HepG2 (cell line): ENCODE results near the gene ANGPTL7. TPM values are rescaled to one million over a fixed set of nuclear protein-coding genes. Genes with fewer than 3 reads are reported as not detected.

Experiments used
- ATAC-seq: fragments of 200-7000 bp; cut with Tn5 transposase; 3 replicates; pipeline ENCODE4 v1.9.1; 2020; ENCODE audit warnings: mild to moderate bottlenecking, moderate library complexity
- BruUV-seq: library from RNA; stranded (reverse); fragments of 400-500 nt; replicated peaks from 2 replicates; lab custom pipeline; 2021; lab: Mats Ljungman, UMichigan
- CTCF ChIA-PET: fragments of 300-600 bp; formaldehyde crosslinking; extraction: SDS; loops from one replicate; lab custom pipeline; 2021; ENCODE audit warnings: low total read pairs, inconsistent platforms, low intra/inter-chr PET ratio; lab: Yijun Ruan, JAX
- POLR2A ChIA-PET: fragments of 350-600 bp; sonication (Branson Sonifier 250); formaldehyde crosslinking; loops from one replicate; lab custom pipeline; 2020; ENCODE audit warnings: antibody characterized with exemption, inconsistent platforms; lab: Yijun Ruan, JAX
- DNase-seq: peaks from one replicate; pipeline ENCODE4 v3.0.0-alpha.2; 2015; ENCODE audit warnings: low spot score
- FAIRE-seq: peaks from 3 replicates; lab custom pipeline; 2011; peaks lifted over from hg19 to GRCh38; lab: Jason Lieb, UNC
- H2AFZ ChIP-seq: one replicate; pipeline ENCODE4 v1.6.1; 2011; ENCODE audit warnings: low read length, inconsistent platforms
- H3K27ac ChIP-seq: fragments of 300-600 bp; 3 replicates; pipeline ENCODE4 v1.8.0; 2011; ENCODE audit warnings: mixed run types, mild to moderate bottlenecking, mixed read lengths, low read length, inconsistent platforms; ENCODE audit not compliant: insufficient read depth; ENCODE audit errors: extremely low read length
- H3K27me3 ChIP-seq, 2 experiments: fragments of 200-600 bp in 1 of 2; 2 replicates in 1 of 2; 3 replicates in 1 of 2; pipeline versions ENCODE4 v1.6.0 to v1.8.0; 2011; ENCODE audit warnings: low read length in 2 of 2, mild to moderate bottlenecking in 2 of 2, moderate library complexity in 2 of 2, inconsistent platforms in 1 of 2; ENCODE audit not compliant: insufficient read depth in 2 of 2, control insufficient read depth in 1 of 2
- H3K36me3 ChIP-seq, 2 experiments: fragments of 200-600 bp in 1 of 2; replicated peaks in 1 of 2; 2 replicates in 1 of 2; 3 replicates in 1 of 2; pipeline versions ENCODE4 v1.5.1 to v1.8.0; 2011; ENCODE audit warnings: low read length in 2 of 2, inconsistent platforms in 1 of 2; ENCODE audit not compliant: insufficient read depth in 2 of 2, control insufficient read depth in 1 of 2
- H3K4me1 ChIP-seq: 2 replicates; pipeline ENCODE4 v1.5.1; 2012; ENCODE audit warnings: low read length, inconsistent platforms; ENCODE audit not compliant: insufficient read depth
- H3K4me2 ChIP-seq: 2 replicates; pipeline ENCODE4 v1.6.0; 2011; ENCODE audit warnings: low read depth, low read length, inconsistent platforms
- H3K4me3 ChIP-seq, 3 experiments: fragments of 200-600 bp in 1 of 3; sonication (generic), shearing (Covaris generic) in 1 of 3; replicated peaks in 1 of 3; 2 replicates each; pipeline ENCODE4 v1.5.1; 2011 to 2016; ENCODE audit warnings: low read length in 3 of 3, inconsistent platforms in 2 of 3, low read depth in 2 of 3, mild to moderate bottlenecking in 2 of 3, control low read depth in 1 of 3, mixed read lengths in 1 of 3; ENCODE audit not compliant: insufficient read depth in 1 of 3
- H3K79me2 ChIP-seq: one replicate; pipeline ENCODE4 v1.6.1; 2011; ENCODE audit warnings: low read length, inconsistent platforms; ENCODE audit not compliant: insufficient read depth
- H3K9ac ChIP-seq: 2 replicates; pipeline ENCODE4 v1.6.0; 2011; ENCODE audit warnings: mild to moderate bottlenecking, low read depth, low read length, inconsistent platforms; ENCODE audit not compliant: insufficient read depth
- H3K9me3 ChIP-seq: 2 replicates; pipeline ENCODE4 v1.5.1; 2012; ENCODE audit warnings: mild to moderate bottlenecking, low read length
- H4K20me1 ChIP-seq: 2 replicates; pipeline ENCODE4 v1.6.0; 2011; ENCODE audit warnings: inconsistent platforms, mild to moderate bottlenecking, low read length, moderate library complexity; ENCODE audit not compliant: insufficient read depth
- CREM ChIP-seq, 2 experiments: sonication (generic) in 1 of 2; formaldehyde crosslinking in 1 of 2; IDR thresholded peaks; 2 replicates each; pipeline versions ENCODE4 v1.4.0 to v1.6.1; 2016 to 2020; ENCODE audit warnings: antibody characterized with exemption in 1 of 2, mild to moderate bottlenecking in 1 of 2, missing genetic modification reagents in 1 of 2
- DPF2 ChIP-seq: sonication (generic); formaldehyde crosslinking; IDR thresholded peaks from 2 replicates; pipeline ENCODE4 v1.4.0; 2020; ENCODE audit warnings: mild to moderate bottlenecking, low read depth, missing genetic modification reagents, borderline replicate concordance
- ISX ChIP-seq: sonication (generic); formaldehyde crosslinking; conservative IDR thresholded peaks from 2 replicates; pipeline ENCODE4 v1.5.0; 2020; ENCODE audit warnings: missing genetic modification reagents
- NFKBIZ ChIP-seq: IDR thresholded peaks from 2 replicates; pipeline ENCODE4 v1.6.1; 2018; ENCODE audit warnings: missing genetic modification reagents, missing compliant biosample characterization
- RARA ChIP-seq: IDR thresholded peaks from 2 replicates; pipeline ENCODE4 v1.6.1; 2016; ENCODE audit warnings: missing genetic modification reagents, missing compliant biosample characterization
- SKI ChIP-seq: fragments of 450-650 bp; IDR thresholded peaks from one replicate; pipeline ENCODE4 v1.6.1; 2018; ENCODE audit warnings: mild to moderate bottlenecking; ENCODE audit not compliant: partially characterized antibody
- XRCC5 ChIP-seq: fragments of 200-400 bp; formaldehyde crosslinking; optimal IDR thresholded peaks from 2 replicates; pipeline ENCODE3; 2017; ENCODE audit warnings: mild to moderate bottlenecking, low read length
- ZKSCAN5 ChIP-seq: sonication (generic); formaldehyde crosslinking; IDR thresholded peaks from 2 replicates; pipeline ENCODE4 v1.5.1; 2020; ENCODE audit warnings: mild to moderate bottlenecking, missing genetic modification reagents
- ZMYM3 ChIP-seq: sonication (generic); formaldehyde crosslinking; IDR thresholded peaks from 2 replicates; pipeline ENCODE4 v1.5.1; 2020; ENCODE audit warnings: mild to moderate bottlenecking, missing genetic modification reagents
- ZNF337 ChIP-seq: sonication (generic); formaldehyde crosslinking; IDR thresholded peaks from 2 replicates; pipeline ENCODE4 v1.5.1; 2020; ENCODE audit warnings: missing genetic modification reagents, low read depth, mild to moderate bottlenecking, borderline replicate concordance
- ZNF354B ChIP-seq: sonication (generic); formaldehyde crosslinking; IDR thresholded peaks from 2 replicates; pipeline ENCODE4 v1.8.0; 2022; ENCODE audit warnings: mild to moderate bottlenecking, missing genetic modification reagents
- ZNF713 ChIP-seq: sonication (generic); formaldehyde crosslinking; IDR thresholded peaks from 2 replicates; pipeline ENCODE4 v1.4.0; 2020; ENCODE audit warnings: mild to moderate bottlenecking, missing genetic modification reagents
- ZNF788 ChIP-seq: sonication (generic); formaldehyde crosslinking; IDR thresholded peaks from 2 replicates; pipeline ENCODE4 v1.5.0; 2020; ENCODE audit warnings: mild to moderate bottlenecking, missing genetic modification reagents, borderline replicate concordance
- ZSCAN21 ChIP-seq: sonication (generic); formaldehyde crosslinking; IDR thresholded peaks from 2 replicates; pipeline ENCODE4 v1.8.0; 2022; ENCODE audit warnings: mild to moderate bottlenecking, missing genetic modification reagents, moderate library complexity, borderline replicate concordance
- ZZZ3 ChIP-seq: sonication (generic); formaldehyde crosslinking; IDR thresholded peaks from 2 replicates; pipeline ENCODE4 v1.4.0; 2020; ENCODE audit warnings: missing genetic modification reagents, mild to moderate bottlenecking, borderline replicate concordance
- WGBS: methylation state at CpG from one replicate; pipeline ENCODE4 v1.1.6; 2017; ENCODE audit warnings: low lambda C conversion rate; 5-methylcytosine and 5-hydroxymethylcytosine counted together
- in situ Hi-C: cut with HindIII; loops from 2 replicates; pipeline ENCODE4 v1.10.0; 2017; ENCODE audit warnings: low pct_unique_long_range_greater_than_20kb; ENCODE audit not compliant: extremely low pct_ligation_motif_present
- intact Hi-C: fragments of 100-400 bp; cut with micrococcal nuclease; formaldehyde crosslinking; loops from one replicate; pipeline ENCODE4 v1.10.0; 2022; ENCODE audit not compliant: unreplicated experiment
- polyA plus RNA-seq, 8 experiments: library from polyadenylated mRNA; depleted of rRNA in 3 of 8; stranded (reverse) in 7 of 8; unstranded in 1 of 8; fragments of >200 nt; fragmentation: Illumina TruSeq in 4 of 8; extraction: Trizol in 4 of 8; gene quantifications; 2 replicates each; pipeline versions ENCODE4 v1.2.1 to v1.2.3, GENCODE V29; 2011 to 2016; ENCODE audit warnings: low read depth in 4 of 8, missing spikeins in 1 of 8, mixed read lengths in 1 of 8; ENCODE audit not compliant: insufficient read depth in 1 of 8
- total RNA-seq, 5 experiments: library from RNA; depleted of rRNA; stranded (reverse); fragments of >200 nt; fragmentation: Illumina TruSeq; extraction: Trizol; gene quantifications; 2 replicates each; pipeline ENCODE4 v1.2.3, GENCODE V29; 2016; ENCODE audit warnings: low read depth in 1 of 5
- TF ChIP-seq, protein P1 (sequence below): sonication (generic); formaldehyde crosslinking; IDR thresholded peaks from 2 replicates; pipeline ENCODE4 v1.8.1; 2023; ENCODE audit warnings: missing genetic modification reagents, mild to moderate bottlenecking, borderline replicate concordance
- TF ChIP-seq, protein P2 (sequence below): sonication (generic); formaldehyde crosslinking; IDR thresholded peaks from 2 replicates; pipeline ENCODE4 v1.5.1; 2020; ENCODE audit warnings: mild to moderate bottlenecking, missing genetic modification reagents, moderate library complexity
- TF ChIP-seq, protein P3 (sequence below): sonication (generic); formaldehyde crosslinking; IDR thresholded peaks from 2 replicates; pipeline ENCODE4 v1.5.0; 2020; ENCODE audit warnings: missing genetic modification reagents

The ANGPTL7 gene
- total and polyA plus RNA-seq, 2 of the 13 experiments (the other 11 are each of a cell fraction or from before 2014, with no cell fraction given), result not detected

DNA sequence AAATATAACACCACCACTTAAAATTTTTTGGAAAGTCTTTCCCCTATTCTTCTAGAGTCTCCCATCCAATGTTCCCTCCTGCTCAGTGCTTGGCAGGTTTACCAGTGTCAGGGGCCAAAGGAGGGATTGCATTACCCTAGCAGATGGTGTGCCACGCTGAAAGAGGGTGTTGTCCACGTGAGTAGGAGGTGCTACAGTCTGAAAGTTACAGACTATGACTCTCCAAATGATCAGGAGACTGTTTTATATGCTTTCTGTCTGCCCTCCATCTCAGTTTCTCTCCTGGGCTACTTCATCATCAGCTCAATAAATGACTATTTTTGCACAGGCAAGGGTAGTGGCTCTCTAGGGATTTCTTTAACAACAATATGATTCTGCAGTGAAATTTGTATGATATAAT lies 31.3 kb upstream of the ANGPTL7 start (continued):
- no peak for TF ChIP-seq ZMYM3
- no peak for TF ChIP-seq NFKBIZ (CRISPR knock-in tag)
- TF ChIP-seq SKI, result no peak
- TF ChIP-seq RARA, result no peak
- no peak for TF ChIP-seq DPF2 (CRISPR knock-in tag)
- no peak for TF ChIP-seq ZZZ3 (CRISPR knock-in tag)

DNA sequence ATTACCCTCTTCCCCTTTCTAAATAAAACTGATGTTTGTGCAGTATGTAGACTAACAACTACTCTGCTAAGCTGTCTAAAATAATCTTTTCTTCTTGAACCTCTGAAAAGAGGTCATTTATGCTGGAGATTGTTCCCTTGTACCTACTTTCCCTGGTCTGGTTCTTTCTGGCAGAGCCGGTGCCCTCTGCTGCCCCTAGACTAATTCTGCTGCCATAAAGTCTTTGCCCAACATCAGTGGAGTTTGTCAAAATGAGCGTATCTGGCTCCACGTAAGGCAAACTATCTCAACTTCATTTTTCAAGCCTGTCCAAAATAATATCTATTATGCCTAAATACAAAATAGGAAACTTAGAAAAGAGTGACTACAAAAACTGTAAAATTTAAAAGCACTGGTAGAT lies 30.9 kb upstream of the ANGPTL7 start:
- in situ Hi-C loops (no loop called here), intact Hi-C loops (no loop called here)
- ATAC-seq, result no peak
- ChIA-PET CTCF (no interaction called here), POLR2A (no interaction called here)
- H4K20me1 ChIP-seq, result no peaks in the 10 kb centered on the region
- H3K9ac ChIP-seq, result no peak overlapping the region
- BruUV-seq, result no TSS peak
- no peak overlapping the region for H3K4me3 ChIP-seq
- no peaks in the 10 kb centered on the region for H3K9me3 ChIP-seq
- 97% methylated on average over 3 of the region's 3 CpGs for whole genome bisulfite sequencing
- H3K27me3 ChIP-seq, result no peaks in the 10 kb centered on the region
- no peaks in the 10 kb centered on the region for H3K4me1 ChIP-seq
- H2AFZ ChIP-seq, result no peak overlapping the region
- H3K79me2 ChIP-seq, result no peaks in the 10 kb centered on the region
- no peak for FAIRE-seq
- DNase-seq, result no peak
- peaks cover 2 to 28% of the 10 kb centered on the region in 2 experiments; a peak in 3 of 5 replicates for H3K36me3 ChIP-seq
- no peak overlapping the region for H3K4me2 ChIP-seq
- H3K27ac ChIP-seq, result no peak overlapping the region
- TF ChIP-seq ZNF713 (CRISPR knock-in tag) (no peak), ZKSCAN5 (CRISPR knock-in tag) (no peak), ZSCAN21 (CRISPR knock-in tag) (no peak), ZNF337 (no peak), ISX (CRISPR knock-in tag) (no peak), XRCC5 (no peak), ZNF788 (no peak), ZNF354B (no peak), CREM (IDR thresholded peaks at IDR 0.05) (no peak), CREM (CRISPR knock-in tag; IDR thresholded peaks at IDR 0.05) (no peak)
- TF ChIP-seq, protein P1, sequence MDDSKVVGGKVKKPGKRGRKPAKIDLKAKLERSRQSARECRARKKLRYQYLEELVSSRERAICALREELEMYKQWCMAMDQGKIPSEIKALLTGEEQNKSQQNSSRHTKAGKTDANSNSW (CRISPR knock-in tag), result no peak
- TF ChIP-seq, protein P2, sequence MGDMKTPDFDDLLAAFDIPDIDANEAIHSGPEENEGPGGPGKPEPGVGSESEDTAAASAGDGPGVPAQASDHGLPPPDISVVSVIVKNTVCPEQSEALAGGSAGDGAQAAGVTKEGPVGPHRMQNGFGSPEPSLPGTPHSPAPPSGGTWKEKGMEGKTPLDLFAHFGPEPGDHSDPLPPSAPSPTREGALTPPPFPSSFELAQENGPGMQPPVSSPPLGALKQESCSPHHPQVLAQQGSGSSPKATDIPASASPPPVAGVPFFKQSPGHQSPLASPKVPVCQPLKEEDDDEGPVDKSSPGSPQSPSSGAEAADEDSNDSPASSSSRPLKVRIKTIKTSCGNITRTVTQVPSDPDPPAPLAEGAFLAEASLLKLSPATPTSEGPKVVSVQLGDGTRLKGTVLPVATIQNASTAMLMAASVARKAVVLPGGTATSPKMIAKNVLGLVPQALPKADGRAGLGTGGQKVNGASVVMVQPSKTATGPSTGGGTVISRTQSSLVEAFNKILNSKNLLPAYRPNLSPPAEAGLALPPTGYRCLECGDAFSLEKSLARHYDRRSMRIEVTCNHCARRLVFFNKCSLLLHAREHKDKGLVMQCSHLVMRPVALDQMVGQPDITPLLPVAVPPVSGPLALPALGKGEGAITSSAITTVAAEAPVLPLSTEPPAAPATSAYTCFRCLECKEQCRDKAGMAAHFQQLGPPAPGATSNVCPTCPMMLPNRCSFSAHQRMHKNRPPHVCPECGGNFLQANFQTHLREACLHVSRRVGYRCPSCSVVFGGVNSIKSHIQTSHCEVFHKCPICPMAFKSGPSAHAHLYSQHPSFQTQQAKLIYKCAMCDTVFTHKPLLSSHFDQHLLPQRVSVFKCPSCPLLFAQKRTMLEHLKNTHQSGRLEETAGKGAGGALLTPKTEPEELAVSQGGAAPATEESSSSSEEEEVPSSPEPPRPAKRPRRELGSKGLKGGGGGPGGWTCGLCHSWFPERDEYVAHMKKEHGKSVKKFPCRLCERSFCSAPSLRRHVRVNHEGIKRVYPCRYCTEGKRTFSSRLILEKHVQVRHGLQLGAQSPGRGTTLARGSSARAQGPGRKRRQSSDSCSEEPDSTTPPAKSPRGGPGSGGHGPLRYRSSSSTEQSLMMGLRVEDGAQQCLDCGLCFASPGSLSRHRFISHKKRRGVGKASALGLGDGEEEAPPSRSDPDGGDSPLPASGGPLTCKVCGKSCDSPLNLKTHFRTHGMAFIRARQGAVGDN (CRISPR knock-in tag), result no peak
- TF ChIP-seq, protein P3, sequence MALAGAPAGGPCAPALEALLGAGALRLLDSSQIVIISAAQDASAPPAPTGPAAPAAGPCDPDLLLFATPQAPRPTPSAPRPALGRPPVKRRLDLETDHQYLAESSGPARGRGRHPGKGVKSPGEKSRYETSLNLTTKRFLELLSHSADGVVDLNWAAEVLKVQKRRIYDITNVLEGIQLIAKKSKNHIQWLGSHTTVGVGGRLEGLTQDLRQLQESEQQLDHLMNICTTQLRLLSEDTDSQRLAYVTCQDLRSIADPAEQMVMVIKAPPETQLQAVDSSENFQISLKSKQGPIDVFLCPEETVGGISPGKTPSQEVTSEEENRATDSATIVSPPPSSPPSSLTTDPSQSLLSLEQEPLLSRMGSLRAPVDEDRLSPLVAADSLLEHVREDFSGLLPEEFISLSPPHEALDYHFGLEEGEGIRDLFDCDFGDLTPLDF, result no peak
